Type B pancreatic cell (in vitro differentiated cells): ENCODE data around the gene PAFAH2. TPM values are rescaled to one million over a fixed set of nuclear protein-coding genes. Genes with fewer than 3 reads are reported as not detected.

Experiments used
- DNase-seq: peaks from one replicate; pipeline ENCODE4 v3.0.0; 2021; ENCODE audit warnings: mixed read lengths; ENCODE audit not compliant: unreplicated experiment; ENCODE audit errors: extremely low spot score
- H3K27ac Mint-ChIP-seq: 2 replicates; pipeline ENCODE4 v1.8.0; 2021; ENCODE audit warnings: mild to moderate bottlenecking, mixed read lengths
- H3K27me3 Mint-ChIP-seq: 2 replicates; pipeline ENCODE4 v1.8.0; 2021; ENCODE audit warnings: mixed read lengths
- H3K36me3 Mint-ChIP-seq: 2 replicates; pipeline ENCODE4 v1.8.0; 2021; ENCODE audit warnings: mixed read lengths
- H3K4me1 Mint-ChIP-seq: one replicate; pipeline ENCODE4 v1.8.0; 2021; ENCODE audit warnings: mixed read lengths; ENCODE audit not compliant: unreplicated experiment
- H3K4me3 Mint-ChIP-seq: 2 replicates; pipeline ENCODE4 v1.8.0; 2021; ENCODE audit warnings: mild to moderate bottlenecking, mixed read lengths
- H3K9me3 Mint-ChIP-seq: 2 replicates; pipeline ENCODE4 v1.8.0; 2021; ENCODE audit warnings: mixed read lengths
- total RNA-seq: library from RNA; stranded (reverse); gene quantifications from 2 replicates; pipeline ENCODE4 v1.2.1, GENCODE V29; 2021; ENCODE audit warnings: low replicate concordance
- TF ChIP-seq, protein P1 (sequence below): fragments of 200-600 bp; sonication (generic); conservative IDR thresholded peaks from 2 replicates; pipeline ENCODE4 v1.5.0; 2021; ENCODE audit warnings: antibody characterized with exemption, mild to moderate bottlenecking

Gene PAFAH2
- total RNA-seq, 1 donor from 2014 or later: 16.7 TPM

- TF ChIP-seq, protein P1, sequence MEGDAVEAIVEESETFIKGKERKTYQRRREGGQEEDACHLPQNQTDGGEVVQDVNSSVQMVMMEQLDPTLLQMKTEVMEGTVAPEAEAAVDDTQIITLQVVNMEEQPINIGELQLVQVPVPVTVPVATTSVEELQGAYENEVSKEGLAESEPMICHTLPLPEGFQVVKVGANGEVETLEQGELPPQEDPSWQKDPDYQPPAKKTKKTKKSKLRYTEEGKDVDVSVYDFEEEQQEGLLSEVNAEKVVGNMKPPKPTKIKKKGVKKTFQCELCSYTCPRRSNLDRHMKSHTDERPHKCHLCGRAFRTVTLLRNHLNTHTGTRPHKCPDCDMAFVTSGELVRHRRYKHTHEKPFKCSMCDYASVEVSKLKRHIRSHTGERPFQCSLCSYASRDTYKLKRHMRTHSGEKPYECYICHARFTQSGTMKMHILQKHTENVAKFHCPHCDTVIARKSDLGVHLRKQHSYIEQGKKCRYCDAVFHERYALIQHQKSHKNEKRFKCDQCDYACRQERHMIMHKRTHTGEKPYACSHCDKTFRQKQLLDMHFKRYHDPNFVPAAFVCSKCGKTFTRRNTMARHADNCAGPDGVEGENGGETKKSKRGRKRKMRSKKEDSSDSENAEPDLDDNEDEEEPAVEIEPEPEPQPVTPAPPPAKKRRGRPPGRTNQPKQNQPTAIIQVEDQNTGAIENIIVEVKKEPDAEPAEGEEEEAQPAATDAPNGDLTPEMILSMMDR: no peak
- no peak overlapping the region for H3K27ac Mint-ChIP-seq
- H3K36me3 Mint-ChIP-seq: peaks cover 46% of the 10 kb centered on the region
- DNase-seq: no peak
- H3K4me3 Mint-ChIP-seq: no peak overlapping the region
- H3K27me3 Mint-ChIP-seq: no peaks in the 10 kb centered on the region
- H3K4me1 Mint-ChIP-seq: peaks cover 4% of the 10 kb centered on the region
- H3K9me3 Mint-ChIP-seq: no peaks in the 10 kb centered on the region
Observed at GRCh38 chr1:25959611-25960010, 38.3 kb downstream of the PAFAH2 start.

DNA sequence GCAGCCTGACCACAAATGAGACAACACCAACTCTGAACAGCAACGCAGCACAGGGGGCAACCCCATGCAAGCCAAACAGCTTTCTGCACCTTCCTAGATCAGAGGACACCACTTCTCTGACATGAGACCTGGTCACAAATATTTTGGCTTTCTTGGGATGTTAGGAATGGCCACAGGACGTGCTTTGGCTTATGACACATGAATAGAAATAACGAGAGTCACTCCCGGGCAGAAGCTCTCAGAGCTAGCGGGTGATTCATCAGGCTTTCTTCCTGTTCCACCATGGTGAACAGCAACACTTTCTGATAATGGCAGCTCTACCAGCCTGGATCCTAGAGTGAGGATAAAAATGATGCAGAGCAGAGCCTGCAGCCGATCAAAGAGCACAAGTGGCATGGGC, 39.4 kb downstream of the PAFAH2 start:
- Mint-ChIP-seq H3K4me1 (peaks cover 8% of the 10 kb centered on the region), H3K9me3 (no peaks in the 10 kb centered on the region), H3K27me3 (no peaks in the 10 kb centered on the region), H3K27ac (no peak overlapping the region), H3K36me3 (peaks cover 38% of the 10 kb centered on the region), H3K4me3 (no peak overlapping the region)
- TF ChIP-seq, protein P1: no peak
- DNase-seq: no peak

- TF ChIP-seq, protein P1: no peak
- peaks cover 14% of the 10 kb centered on the region for H3K4me1 Mint-ChIP-seq
- no peak for DNase-seq
- H3K36me3 Mint-ChIP-seq: peaks cover 21% of the 10 kb centered on the region
- no peaks in the 10 kb centered on the region for H3K9me3 Mint-ChIP-seq
- H3K27ac Mint-ChIP-seq: no peak overlapping the region
- H3K27me3 Mint-ChIP-seq: no peaks in the 10 kb centered on the region
- H3K4me3 Mint-ChIP-seq: no peak overlapping the region
Observed at GRCh38 chr1:25955553-25955952, 42.3 kb downstream of the PAFAH2 start.

DNA sequence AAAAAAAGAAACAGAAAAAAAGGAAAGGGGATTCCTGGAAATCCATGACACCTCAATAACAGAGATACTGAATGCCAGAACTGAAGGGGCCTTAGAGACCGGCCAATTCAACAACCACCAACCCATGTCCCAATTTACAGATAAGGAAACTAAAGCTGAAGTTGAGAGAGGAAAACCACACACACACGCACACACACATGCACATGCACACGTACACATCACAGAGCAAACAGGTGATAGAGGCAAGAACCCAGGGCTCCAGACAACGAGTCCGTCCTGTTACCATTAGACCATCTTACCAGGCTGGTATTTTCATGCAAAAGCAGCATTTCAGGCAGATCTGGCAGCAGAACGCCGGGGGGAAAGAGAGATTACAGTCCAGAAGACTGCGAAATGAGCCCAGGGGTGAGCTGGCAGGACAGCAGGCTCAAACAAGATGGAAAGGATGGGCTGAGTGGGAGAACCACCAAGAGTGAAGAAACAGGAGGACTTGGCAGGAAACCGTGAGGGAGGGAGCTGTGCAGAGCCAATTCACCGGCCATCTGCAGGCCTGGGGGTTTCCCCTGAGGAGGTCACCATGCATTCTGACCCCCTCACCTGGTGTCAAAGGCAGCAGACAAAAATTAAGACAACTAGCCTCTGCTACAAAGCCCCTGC, 43.5 kb downstream of the PAFAH2 start:
- H3K4me3 Mint-ChIP-seq: no peak overlapping the region
- TF ChIP-seq, protein P1: no peak
- H3K27me3 Mint-ChIP-seq: no peaks in the 10 kb centered on the region
- peaks cover 11% of the 10 kb centered on the region for H3K36me3 Mint-ChIP-seq
- peaks cover 14% of the 10 kb centered on the region for H3K4me1 Mint-ChIP-seq
- H3K9me3 Mint-ChIP-seq: no peaks in the 10 kb centered on the region
- no peak for DNase-seq
- no peak overlapping the region for H3K27ac Mint-ChIP-seq

GRCh38 chr1:25952841-25953401, 44.9 kb downstream of the PAFAH2 start:
- Mint-ChIP-seq H3K36me3 (peaks cover 4% of the 10 kb centered on the region), H3K27ac (no peak overlapping the region)

More at GRCh38 chr1:25952841-25953401, 44.9 kb downstream of the PAFAH2 start:
- TF ChIP-seq, protein P1: no peak
- Mint-ChIP-seq H3K4me3 (no peak overlapping the region), H3K4me1 (peaks cover 14% of the 10 kb centered on the region), H3K27me3 (no peaks in the 10 kb centered on the region), H3K9me3 (no peaks in the 10 kb centered on the region)
- no peak for DNase-seq
